Esophagus muscularis mucosa (tissue), 4 donors: ENCODE results near the gene MAGI1.

Experiments
- CTCF ChIP-seq, 3 experiments: fragments of 200-600 bp in 2 of 3; fragments of 450-650 bp in 1 of 3; sonication (generic) in 2 of 3; IDR thresholded peaks; one replicate each; pipeline ENCODE4 v1.5.1; 2017 to 2019; ENCODE audit warnings: antibody characterized with exemption in 3 of 3, mild to moderate bottlenecking in 2 of 3, moderate library complexity in 1 of 3
- EP300 ChIP-seq: sonication (generic); formaldehyde crosslinking; IDR thresholded peaks from one replicate; pipeline ENCODE4 v1.6.1; 2017; ENCODE audit warnings: antibody characterized with exemption
- POLR2A ChIP-seq: fragments of 450-650 bp; IDR thresholded peaks from one replicate; pipeline ENCODE4 v1.6.1; 2017; ENCODE audit warnings: antibody characterized with exemption, moderate library complexity, mild to moderate bottlenecking, low read depth
- POLR2AphosphoS5 ChIP-seq, 2 donors: sonication (generic); formaldehyde crosslinking; IDR thresholded peaks; one replicate each; pipeline ENCODE4 v1.6.1; 2017; ENCODE audit warnings: antibody characterized with exemption in 2 of 2

DNA sequence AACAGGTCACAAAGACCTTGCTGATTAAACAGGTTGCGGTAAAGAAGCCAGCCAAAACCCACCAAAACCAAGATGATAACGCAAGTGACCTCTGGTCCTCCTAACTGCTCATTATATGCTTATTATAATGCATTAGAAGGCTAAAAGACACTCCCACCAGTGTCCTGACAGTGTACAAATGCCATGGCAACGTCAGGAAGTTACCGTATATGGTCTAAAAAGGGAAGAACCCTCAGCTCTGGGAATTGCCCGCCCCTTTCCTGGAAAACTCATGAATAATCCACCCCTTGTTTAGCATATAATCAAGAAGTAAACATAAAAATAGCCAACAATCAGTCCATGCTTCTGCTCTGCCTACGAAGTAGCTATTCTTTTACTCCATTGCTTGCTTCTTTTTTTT, 108.1 kb downstream of the MAGI1 start:
- no peak for TF ChIP-seq CTCF (IDR thresholded peaks at IDR 0.05)
- TF ChIP-seq POLR2A, result no peak
- TF ChIP-seq POLR2AphosphoS5 (IDR thresholded peaks at IDR 0.05), result no peak
- no peak for TF ChIP-seq EP300
